NCI-H2171 (cell line): ENCODE results near the gene KHDRBS2.

Experiments used
- DNase-seq: peaks from one replicate; lab custom pipeline; 2025; lab: John Stamatoyannopoulos, UW

Gene KHDRBS2

DNA sequence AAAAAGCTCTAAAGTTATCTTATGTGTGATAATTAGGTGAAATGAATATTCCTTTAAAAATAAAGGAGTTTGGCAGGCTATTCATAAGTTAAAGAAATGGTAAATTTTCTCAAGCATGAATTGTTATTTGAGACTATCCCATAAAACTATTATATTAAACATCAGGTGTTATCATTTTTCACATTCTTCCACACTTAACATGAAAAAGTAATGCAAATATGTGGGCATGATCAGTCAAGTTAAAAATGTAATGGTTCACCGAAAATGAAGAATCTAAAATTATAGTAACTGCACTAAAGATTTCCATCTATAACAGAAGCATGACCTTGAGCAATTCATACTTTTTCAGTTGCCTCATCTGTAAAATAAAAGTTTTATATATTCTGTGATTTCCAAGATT lies 110.8 kb downstream of the KHDRBS2 start:
- DNase-seq = no peak

- DNase-seq = no peak
These were observed 111.5 kb downstream of the KHDRBS2 start for GRCh38 chr6:62174548-62174947.

DNA sequence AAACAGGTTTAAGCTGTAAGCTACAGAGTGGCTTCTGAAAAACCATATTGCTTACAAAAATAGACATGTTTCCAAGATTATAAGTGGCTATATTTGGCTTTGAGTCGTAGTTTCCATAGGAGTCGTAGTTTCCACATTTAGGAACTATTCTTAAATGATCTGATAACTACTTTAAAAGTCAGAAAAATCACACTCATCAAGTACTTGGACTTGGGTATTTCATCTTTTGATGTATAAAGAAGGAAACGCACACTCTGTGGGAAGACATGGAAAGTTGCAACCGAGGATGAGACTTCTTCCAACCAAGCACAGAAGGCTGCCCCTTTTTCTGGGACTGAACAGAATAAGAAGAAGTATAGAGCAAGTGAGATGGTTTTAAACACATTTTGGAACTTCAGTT lies 118.3 kb downstream of the KHDRBS2 start:
- no peak for DNase-seq

GRCh38 chr6:62162858-62163257 lies 123.2 kb downstream of the KHDRBS2 start:
- no peak for DNase-seq

DNA sequence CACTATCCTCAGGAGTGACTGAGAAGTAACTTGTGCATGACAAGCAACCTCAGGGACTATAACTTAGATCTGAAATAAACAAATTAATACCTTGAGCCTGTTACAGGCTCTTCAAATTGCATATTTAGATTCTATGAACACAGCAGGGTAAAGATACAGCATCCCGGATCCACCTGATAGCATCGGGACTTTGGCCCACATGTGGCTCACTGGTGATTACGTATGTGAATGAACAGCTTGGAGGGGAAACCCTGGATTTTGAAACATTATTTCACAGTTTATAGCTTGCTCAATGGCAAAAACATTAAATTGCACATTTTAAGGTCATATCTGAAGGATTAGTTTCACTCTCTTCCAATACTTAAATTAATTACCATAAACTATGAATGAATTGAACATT lies 133.2 kb downstream of the KHDRBS2 start:
- no peak for DNase-seq

DNA sequence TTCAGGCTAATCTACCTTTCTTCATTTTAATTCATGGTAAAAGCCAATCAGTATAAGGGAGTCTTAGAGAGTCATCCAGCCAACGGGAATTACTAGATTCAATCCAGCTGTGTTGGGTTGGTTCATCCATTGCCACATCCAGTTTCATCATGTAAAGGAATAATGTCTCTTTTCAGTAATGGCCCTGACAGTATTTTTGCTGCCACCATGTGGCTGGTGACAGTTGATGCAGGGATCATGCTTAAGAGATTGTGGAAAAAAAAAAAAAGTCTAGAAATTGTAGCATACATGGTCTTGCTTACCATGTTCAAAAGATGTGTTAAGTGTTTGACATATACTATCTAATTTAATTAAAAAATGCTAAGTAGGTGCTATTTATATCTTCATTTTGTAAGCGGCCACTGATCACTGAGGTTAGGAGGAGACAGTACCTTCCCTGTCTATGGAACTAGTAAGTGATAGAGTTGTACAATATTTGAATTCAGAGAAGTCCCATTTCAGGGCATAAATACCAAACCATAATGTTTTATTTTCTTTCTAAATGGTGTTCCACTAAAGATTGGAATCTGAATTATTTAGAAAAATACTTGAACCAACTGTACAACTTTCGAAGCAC lies 135.9 kb downstream of the KHDRBS2 start:
- peak; percentile 47 for DNase-seq

DNA sequence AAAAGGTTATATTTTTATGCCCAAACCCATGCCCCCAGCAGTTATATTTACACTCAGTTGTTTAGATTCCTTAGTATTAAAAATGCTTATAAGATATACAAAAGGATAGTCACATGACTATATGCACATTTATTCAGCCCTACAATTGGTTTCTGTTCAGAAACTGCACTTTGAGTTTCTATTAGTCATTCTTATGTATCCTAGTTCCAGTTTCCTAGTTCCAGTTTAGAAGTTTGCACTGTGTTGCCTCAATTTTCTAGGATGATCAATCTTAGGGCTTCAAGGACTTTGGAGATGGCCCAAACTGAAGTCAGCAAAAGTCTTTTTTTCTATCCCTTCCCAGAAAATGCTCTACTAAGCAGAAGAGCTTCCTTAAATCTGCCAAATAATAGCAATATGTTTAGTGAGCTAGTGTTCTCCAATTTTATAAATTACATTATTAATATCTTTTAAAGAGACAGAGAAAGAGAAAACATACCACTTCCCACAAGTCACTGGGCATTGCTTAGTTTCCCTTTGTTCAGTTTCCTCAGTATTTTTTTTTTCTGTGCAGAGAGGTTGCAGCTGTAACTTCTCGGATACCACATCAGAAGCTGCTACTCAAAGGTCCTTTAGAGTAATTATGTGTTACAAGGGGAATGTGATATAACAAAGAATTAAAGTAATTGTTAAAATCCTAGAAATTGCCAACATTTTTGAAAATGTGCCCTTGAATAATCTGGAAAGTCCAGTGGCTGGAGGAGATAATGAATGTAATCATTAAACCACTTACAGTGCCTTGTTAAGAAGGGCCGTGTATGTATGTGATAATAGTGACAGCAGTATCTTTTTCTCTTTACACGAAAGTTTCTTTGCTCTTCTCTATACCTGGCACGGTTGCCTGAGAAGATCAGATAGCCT lies 138.8 kb downstream of the KHDRBS2 start:
- no peak for DNase-seq

DNA sequence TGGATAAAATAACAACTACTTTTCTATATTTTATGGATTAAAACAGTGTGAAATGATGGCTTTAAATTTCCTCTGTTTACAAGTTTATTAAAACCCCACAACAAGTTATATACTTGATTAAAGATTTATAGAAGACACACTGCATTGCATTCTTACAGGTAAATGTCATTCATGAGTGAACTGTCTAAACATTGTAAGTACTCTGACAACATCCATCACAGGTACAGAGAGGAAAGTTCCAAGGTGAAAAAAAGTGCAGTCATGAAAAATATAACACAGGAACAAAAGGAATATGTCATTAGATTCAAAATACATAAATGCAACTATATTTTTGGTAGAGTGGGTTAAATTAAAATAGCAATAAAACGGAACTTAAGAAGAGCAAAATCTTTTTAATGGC lies 156.9 kb downstream of the KHDRBS2 start:
- DNase-seq = no peak

DNA sequence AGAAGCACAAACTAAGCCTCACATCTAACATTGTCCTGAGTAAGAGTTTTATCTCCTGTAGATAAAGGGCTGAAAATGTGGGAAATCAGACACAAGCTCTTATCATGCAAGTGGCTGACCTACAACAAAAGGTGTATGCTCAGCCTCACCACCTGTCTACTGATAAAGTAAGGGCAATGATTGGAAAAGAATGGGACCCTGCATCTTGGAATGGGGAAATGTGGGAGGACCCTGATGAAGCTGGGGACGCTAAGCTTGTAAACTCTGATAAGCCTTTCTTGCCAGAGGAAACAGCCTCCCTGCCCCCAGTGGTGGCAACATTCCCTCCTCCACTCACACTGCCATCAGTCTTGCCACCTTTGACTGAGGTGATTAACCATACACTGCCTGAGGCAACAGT lies 166.6 kb downstream of the KHDRBS2 start:
- no peak for DNase-seq

DNA sequence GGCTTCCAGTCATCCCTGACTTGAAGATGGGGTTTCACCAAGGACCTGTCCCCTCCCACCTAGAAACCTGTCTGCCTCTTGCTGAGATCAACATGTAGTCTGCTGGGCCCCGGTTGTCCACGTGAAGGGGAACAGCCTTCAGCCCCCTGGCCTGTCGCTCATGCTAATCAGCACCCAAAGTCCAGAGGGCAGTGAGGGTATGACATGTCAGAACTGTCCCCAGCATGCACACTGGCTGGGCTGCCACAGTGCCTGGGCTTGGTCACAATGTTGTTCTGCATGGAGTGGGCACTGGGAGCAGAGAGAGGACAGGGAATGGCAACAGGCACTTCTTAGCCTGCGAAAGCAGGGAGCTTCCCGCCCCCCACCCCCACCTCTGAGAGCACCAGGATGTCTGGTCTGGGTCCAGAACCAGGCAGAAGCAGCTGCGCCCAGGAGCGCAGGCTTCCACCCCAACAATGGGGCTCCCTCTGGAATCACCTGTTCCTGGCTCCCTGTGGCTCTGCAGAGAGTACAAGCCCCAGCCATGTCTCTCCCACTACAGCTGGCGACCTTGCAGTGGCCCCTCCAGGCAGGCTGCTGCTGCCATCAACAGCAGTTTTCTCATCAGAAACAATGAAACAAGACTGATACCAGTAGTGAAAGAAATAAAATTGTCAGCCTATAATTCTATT lies 182.7 kb downstream of the KHDRBS2 start:
- DNase-seq = no peak

DNA sequence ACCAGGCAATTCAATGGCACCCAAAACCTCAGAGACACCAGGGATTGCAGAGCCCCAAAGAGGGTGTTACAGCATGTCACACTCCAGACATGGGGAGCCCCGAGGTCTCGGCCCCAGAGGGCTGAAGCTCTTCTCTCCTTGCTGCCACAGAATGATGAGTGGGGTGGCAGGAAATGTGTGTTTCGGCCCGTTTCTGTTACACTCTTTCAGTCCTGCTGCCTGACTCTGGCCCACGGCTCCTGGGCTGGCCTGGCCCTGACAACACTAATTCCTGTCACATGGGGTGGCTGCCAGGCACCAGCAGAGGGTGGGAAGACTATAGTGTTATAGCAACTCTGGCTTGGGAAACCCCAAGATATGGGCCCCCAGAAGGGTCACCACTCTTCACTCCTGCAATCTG lies 183.6 kb downstream of the KHDRBS2 start:
- DNase-seq = no peak

DNA sequence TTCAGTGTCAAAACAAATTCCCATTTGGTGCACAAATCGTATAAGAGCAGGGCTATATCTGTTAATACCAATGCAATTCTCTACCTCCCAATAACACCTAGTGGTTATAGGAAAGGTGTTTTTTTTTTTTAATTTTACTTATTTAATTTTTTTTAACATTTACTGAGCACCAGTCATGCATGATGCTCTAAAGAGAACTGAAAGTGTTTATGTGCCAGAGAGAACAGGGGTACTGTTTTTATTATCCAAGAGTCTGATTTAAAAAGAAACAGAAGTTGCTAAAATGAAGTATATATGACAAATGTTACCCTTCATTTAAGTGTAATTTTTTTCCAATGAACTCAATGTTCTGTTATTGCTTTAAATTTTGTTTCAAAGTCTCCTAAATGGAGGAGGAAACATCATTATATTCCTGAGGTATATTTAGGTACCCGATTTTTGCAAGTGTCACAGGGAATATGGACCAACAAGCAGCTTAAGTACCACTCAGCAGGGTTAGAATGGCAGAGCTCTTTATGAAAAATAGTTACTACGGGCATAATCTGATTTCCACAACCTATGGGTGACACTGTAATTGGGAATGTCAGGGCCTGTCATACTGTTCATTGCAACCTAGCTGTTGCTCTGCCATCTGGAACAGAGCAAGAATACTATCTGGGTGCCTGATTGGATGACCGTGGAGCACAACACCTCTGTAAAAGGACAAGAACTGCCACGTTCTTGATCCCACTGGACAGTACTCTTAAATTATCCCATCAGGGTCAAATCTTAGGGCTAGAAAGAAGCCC lies 195.4 kb downstream of the KHDRBS2 start:
- DNase-seq = no peak

DNA sequence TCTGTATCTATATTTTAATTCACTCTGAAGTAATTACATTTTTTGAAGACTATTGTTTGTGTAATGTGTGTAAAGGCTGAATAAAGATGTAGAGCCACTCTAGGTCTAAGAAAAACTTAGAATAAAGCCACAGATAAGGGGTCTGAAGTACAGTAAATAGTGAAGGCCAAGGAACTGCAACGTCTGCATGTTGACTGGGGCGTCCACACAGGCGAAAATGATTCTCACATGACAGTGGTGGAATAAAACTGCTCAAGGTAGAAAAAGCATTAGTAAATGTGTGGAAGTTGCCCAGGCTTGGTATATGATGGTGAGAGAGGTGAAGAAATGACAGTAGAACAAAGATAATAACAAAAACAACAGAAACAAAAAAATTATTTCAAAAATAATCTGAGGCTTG lies 196.2 kb downstream of the KHDRBS2 start:
- DNase-seq = no peak

- no peak for DNase-seq
These were observed 200.0 kb downstream of the KHDRBS2 start for GRCh38 chr6:62086047-62086446.

- DNase-seq = no peak
These were observed 210.2 kb downstream of the KHDRBS2 start for GRCh38 chr6:62075869-62076268.

DNA sequence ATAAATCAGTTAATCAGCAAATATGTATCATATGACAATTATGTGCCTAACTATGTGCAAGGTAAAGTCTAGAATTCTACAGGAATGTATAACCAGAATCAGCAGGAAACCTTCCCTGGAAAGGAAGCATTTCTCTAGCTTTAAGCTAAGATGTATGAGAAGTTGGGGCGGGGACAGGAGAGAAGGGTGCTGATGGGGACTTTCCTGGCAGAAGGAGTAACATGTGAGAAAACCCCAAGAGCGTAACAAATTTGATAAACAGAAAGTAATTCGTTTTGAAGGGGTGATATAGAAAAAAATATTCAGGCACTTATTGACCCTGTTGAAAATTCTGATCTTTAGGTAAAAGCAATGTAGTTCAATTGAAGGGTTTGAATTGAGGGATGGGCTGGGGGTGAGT lies 226.1 kb downstream of the KHDRBS2 start:
- no peak for DNase-seq

GRCh38 chr6:62057300-62057699 lies 228.7 kb downstream of the KHDRBS2 start:
- DNase-seq = no peak

DNA sequence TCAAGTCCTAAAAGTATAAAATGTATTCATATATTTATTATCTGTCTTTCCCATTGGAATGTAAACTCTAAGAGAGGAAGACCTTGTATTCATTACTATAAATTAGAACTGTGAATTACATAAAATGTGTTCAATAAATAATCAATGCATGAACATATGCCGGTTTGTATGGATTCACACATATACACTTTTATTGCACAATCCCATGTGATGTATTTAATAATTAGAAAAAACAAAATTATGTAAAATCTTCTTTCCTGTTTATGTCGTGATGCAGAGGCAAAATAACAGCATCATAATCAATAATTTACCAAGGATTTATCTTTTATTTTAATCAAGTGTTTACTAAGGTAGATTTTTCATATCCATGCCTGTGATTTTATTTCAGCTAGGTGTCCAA lies 240.5 kb downstream of the KHDRBS2 start:
- DNase-seq = no peak

DNA sequence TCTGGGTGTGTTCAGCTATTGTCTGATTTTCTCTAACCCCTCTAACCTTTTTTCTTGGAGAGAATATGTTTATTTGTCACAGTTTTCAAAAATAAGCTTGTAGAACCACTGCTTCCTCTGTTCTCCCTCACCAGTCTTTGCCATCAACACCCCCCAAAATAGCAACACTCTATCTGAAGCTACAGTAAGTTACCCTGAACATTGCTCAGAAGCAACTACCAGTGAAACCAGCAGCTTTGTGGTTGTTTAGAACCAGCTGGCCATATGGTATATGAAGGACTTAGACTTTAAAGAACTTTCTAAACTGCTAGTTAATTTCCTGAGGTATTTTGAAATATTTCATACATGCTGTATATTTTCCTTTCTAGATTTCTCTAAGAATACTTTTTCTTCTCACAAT lies 242.9 kb downstream of the KHDRBS2 start:
- no peak for DNase-seq

GRCh38 chr6:62042429-62042828 lies 243.6 kb downstream of the KHDRBS2 start:
- DNase-seq = no peak

DNA sequence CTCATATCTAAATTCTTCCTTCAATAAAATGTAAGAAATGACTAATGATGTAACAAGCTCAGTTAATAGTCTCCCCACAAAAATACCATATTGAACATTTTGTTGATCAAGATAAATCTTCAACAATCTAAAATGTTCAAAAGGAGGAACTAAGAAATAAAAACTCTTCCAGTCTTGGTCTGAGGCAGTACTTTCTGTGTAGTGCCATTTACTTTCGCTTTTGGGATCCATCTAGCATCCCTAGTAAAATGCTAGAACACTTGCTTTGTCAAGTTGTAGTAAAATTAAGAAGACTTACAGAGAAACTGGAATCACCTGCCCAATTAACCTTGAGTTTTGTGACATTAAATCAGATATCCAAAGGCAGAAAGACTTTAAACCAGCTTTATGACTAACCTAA lies 246.4 kb downstream of the KHDRBS2 start:
- no peak for DNase-seq

GRCh38 chr6:62037445-62037844 lies 248.6 kb downstream of the KHDRBS2 start:
- no peak for DNase-seq
